ENCODE data around the gene TRIM2.

GRCh38 chr4:153170407-153170806, 33.8 kb upstream of the TRIM2 start:
- TF ChIP-seq, protein P1, sequence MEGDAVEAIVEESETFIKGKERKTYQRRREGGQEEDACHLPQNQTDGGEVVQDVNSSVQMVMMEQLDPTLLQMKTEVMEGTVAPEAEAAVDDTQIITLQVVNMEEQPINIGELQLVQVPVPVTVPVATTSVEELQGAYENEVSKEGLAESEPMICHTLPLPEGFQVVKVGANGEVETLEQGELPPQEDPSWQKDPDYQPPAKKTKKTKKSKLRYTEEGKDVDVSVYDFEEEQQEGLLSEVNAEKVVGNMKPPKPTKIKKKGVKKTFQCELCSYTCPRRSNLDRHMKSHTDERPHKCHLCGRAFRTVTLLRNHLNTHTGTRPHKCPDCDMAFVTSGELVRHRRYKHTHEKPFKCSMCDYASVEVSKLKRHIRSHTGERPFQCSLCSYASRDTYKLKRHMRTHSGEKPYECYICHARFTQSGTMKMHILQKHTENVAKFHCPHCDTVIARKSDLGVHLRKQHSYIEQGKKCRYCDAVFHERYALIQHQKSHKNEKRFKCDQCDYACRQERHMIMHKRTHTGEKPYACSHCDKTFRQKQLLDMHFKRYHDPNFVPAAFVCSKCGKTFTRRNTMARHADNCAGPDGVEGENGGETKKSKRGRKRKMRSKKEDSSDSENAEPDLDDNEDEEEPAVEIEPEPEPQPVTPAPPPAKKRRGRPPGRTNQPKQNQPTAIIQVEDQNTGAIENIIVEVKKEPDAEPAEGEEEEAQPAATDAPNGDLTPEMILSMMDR (optimal IDR thresholded peaks at IDR 0.05 in 1 of 3, IDR thresholded peaks at IDR 0.05 in 1 of 3, conservative IDR thresholded peaks at IDR 0.05 in 1 of 3; ENCODE audit: extremely low read depth in 1 of 3, insufficient read depth in 2 of 3, low read length in 3 of 3): no peak
- TF ChIP-seq EZH2 (IDR thresholded peaks at IDR 0.05; ENCODE audit: low read length): no peak
